Measurements from ENCODE around the gene SLC9A9.
A peak's percentile ranks its signal among the peaks of the same experiment; 100 is the strongest.
"Not testable (repeated sequence)": the region's sequence is repeated elsewhere in the genome, so short reads cannot be mapped to it uniquely, and the experiment has no call there.

SLC9A9 gene

GRCh38 chr3:143567823-143568222 lies 280.4 kb downstream of the SLC9A9 start:
- DNase-seq, result no peak

- no peak for DNase-seq
Observed at GRCh38 chr3:143565951-143566350, 282.3 kb downstream of the SLC9A9 start.

GRCh38 chr3:143563786-143564185 lies 284.5 kb downstream of the SLC9A9 start:
- DNase-seq, result no peak

GRCh38 chr3:143562789-143563188 lies 285.5 kb downstream of the SLC9A9 start:
- DNase-seq, result no peak

- no peak for DNase-seq
Observed at GRCh38 chr3:143559296-143559695, 289.0 kb downstream of the SLC9A9 start.

- peak in 3 of 58 donors; percentile 3 to 8 (median 5) for DNase-seq
Observed at GRCh38 chr3:143552851-143553250, 295.4 kb downstream of the SLC9A9 start.

GRCh38 chr3:143551761-143552160 lies 296.5 kb downstream of the SLC9A9 start:
- no peak for DNase-seq

- no peak for DNase-seq
Observed at GRCh38 chr3:143548861-143549497, 299.3 kb downstream of the SLC9A9 start.

GRCh38 chr3:143548393-143548792 lies 299.9 kb downstream of the SLC9A9 start:
- no peak for DNase-seq

- DNase-seq, result no peak
Observed at GRCh38 chr3:143538577-143538981, 309.7 kb downstream of the SLC9A9 start.

GRCh38 chr3:143538061-143538460 lies 310.2 kb downstream of the SLC9A9 start:
- no peak for DNase-seq

- peak in 1 of 58 donors; percentile 5 for DNase-seq
Observed at GRCh38 chr3:143536817-143537535, 311.3 kb downstream of the SLC9A9 start.

- no peak for DNase-seq
Observed at GRCh38 chr3:143535994-143536784, 312.1 kb downstream of the SLC9A9 start.

GRCh38 chr3:143533391-143533790 lies 314.9 kb downstream of the SLC9A9 start:
- no peak for DNase-seq

GRCh38 chr3:143532091-143532490 lies 316.2 kb downstream of the SLC9A9 start:
- DNase-seq, result no peak

- DNase-seq, result no peak
Observed at GRCh38 chr3:143531101-143531500, 317.2 kb downstream of the SLC9A9 start.

- no peak for DNase-seq
Observed at GRCh38 chr3:143529798-143530197, 318.5 kb downstream of the SLC9A9 start.

- no peak for DNase-seq
Observed at GRCh38 chr3:143529018-143529478, 319.2 kb downstream of the SLC9A9 start.

GRCh38 chr3:143526011-143526545 lies 322.2 kb downstream of the SLC9A9 start:
- no peak for DNase-seq

GRCh38 chr3:143525408-143525807 lies 322.9 kb downstream of the SLC9A9 start:
- no peak for DNase-seq

GRCh38 chr3:143521803-143522202 lies 326.5 kb downstream of the SLC9A9 start:
- DNase-seq, result no peak

- not testable (repeated sequence) for DNase-seq
Observed at GRCh38 chr3:143517131-143517530, 331.1 kb downstream of the SLC9A9 start.
